Nephron progenitor cell (in vitro differentiated cells): ENCODE measurements around the gene CDK6.

Source experiments
- DNase-seq: peaks from one replicate; pipeline ENCODE4 v3.0.0; 2021
- H3K27ac Mint-ChIP-seq: 2 replicates; pipeline ENCODE4 v1.8.0; 2021; ENCODE audit warnings: mild to moderate bottlenecking, moderate library complexity, mixed read lengths
- H3K27me3 Mint-ChIP-seq: 2 replicates; pipeline ENCODE4 v1.8.0; 2021; ENCODE audit warnings: mild to moderate bottlenecking, low read depth, mixed read lengths; ENCODE audit not compliant: poor library complexity
- H3K36me3 Mint-ChIP-seq: 2 replicates; pipeline ENCODE4 v1.8.0; 2021; ENCODE audit warnings: low read depth, mixed read lengths
- H3K4me1 Mint-ChIP-seq: 2 replicates; pipeline ENCODE4 v1.8.0; 2021; ENCODE audit warnings: mixed read lengths
- H3K4me3 Mint-ChIP-seq: 2 replicates; pipeline ENCODE4 v1.8.0; 2021; ENCODE audit warnings: mild to moderate bottlenecking, moderate library complexity, mixed read lengths
- H3K9me3 Mint-ChIP-seq: 2 replicates; pipeline ENCODE4 v1.8.0; 2021; ENCODE audit warnings: mild to moderate bottlenecking, moderate library complexity, mixed read lengths
- CTCF ChIP-seq: fragments of 200-600 bp; sonication (generic); IDR thresholded peaks from 2 replicates; pipeline ENCODE4 v1.5.0; 2021; ENCODE audit warnings: antibody characterized with exemption

The CDK6 gene

DNA sequence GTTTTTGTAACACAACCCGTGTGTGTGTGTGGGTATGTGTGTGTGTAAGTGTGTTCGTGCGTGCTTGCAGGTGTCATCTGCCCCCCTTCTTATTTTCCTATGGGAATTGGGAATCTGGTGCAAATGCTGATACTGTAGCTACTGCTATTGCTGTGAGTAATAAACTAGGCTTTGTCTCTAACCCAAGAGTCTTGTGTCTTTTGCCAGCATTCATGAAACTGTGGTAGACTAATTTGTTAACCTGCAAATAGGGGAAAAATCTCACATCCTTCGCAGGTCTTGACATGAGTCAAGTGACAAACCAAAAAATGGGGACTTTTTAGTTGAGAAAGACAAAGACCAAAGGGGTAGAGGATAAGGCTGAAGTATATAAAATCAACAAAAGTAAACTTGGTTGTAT lies 188.3 kb downstream of the CDK6 start:
- peaks cover 12% of the 10 kb centered on the region for H3K4me1 Mint-ChIP-seq
- TF ChIP-seq CTCF = no peak
- H3K9me3 Mint-ChIP-seq = no peaks in the 10 kb centered on the region
- H3K36me3 Mint-ChIP-seq = no peaks in the 10 kb centered on the region
- H3K27ac Mint-ChIP-seq = no peak overlapping the region
- no peak for DNase-seq
- H3K27me3 Mint-ChIP-seq = no peaks in the 10 kb centered on the region
- no peak overlapping the region for H3K4me3 Mint-ChIP-seq

- Mint-ChIP-seq H3K27me3 (no peaks in the 10 kb centered on the region), H3K9me3 (no peaks in the 10 kb centered on the region), H3K4me3 (no peak overlapping the region), H3K27ac (no peak overlapping the region), H3K36me3 (no peaks in the 10 kb centered on the region), H3K4me1 (peaks cover 12% of the 10 kb centered on the region)
- DNase-seq = no peak
- no peak for TF ChIP-seq CTCF
Measured at GRCh38 chr7:92647652-92648051, 188.7 kb downstream of the CDK6 start.

DNA sequence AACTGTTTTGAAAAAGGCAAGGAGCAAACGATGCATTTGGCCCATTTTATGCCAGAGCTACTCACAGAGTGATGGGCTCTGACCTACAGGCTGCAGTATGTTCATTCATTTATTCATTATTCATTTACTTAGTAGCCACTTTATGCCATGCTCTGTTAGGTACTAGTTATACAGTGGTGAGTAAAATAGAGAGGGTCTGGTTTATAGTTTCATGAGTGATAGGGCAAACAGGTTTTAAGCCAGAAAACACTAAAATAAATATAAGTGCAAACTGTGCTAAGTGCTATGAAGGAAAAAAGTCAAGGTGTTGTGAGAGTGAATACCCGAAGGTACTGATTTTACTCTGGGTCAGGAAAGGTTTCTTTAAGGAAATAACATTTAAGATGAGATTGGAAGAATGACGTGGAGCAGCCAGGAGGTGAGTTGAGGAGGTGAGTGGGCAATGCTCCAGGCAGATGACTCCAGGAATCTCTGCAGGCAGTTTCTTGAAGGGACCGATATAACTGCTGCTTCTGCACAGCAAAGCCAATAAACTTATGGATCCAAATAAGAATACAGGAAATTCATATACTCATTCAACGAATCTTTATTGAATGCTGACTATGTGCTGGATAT lies 189.3 kb downstream of the CDK6 start:
- Mint-ChIP-seq H3K36me3 (no peaks in the 10 kb centered on the region), H3K4me3 (no peak overlapping the region), H3K9me3 (no peaks in the 10 kb centered on the region), H3K27ac (no peak overlapping the region), H3K27me3 (no peaks in the 10 kb centered on the region), H3K4me1 (peaks cover 12% of the 10 kb centered on the region)
- DNase-seq = no peak
- no peak for TF ChIP-seq CTCF

- Mint-ChIP-seq H3K36me3 (no peaks in the 10 kb centered on the region), H3K4me1 (peaks cover 12% of the 10 kb centered on the region), H3K27ac (no peak overlapping the region), H3K4me3 (no peak overlapping the region), H3K9me3 (no peaks in the 10 kb centered on the region), H3K27me3 (no peaks in the 10 kb centered on the region)
- DNase-seq = no peak
- TF ChIP-seq CTCF = no peak
Measured at GRCh38 chr7:92645114-92646061, 191.0 kb downstream of the CDK6 start.

- no peak for DNase-seq
- no peaks in the 10 kb centered on the region for H3K27me3 Mint-ChIP-seq
- H3K36me3 Mint-ChIP-seq = no peaks in the 10 kb centered on the region
- peaks cover 12% of the 10 kb centered on the region for H3K4me1 Mint-ChIP-seq
- no peaks in the 10 kb centered on the region for H3K9me3 Mint-ChIP-seq
- H3K4me3 Mint-ChIP-seq = no peak overlapping the region
- TF ChIP-seq CTCF = no peak
- no peak overlapping the region for H3K27ac Mint-ChIP-seq
Measured at GRCh38 chr7:92644406-92645113, 191.8 kb downstream of the CDK6 start.
